Brain microvascular endothelial cell (primary cell): ENCODE measurements around the gene PLOD2.

Source experiments
- DNase-seq: peaks from one replicate; pipeline ENCODE4 v3.0.0-alpha.2; 2020
- H3K27ac ChIP-seq: fragments of 250-450 bp; sonication (Bioruptor Pico); 2 replicates; pipeline ENCODE4 v1.5.1; 2020; ENCODE audit warnings: mild to moderate bottlenecking, moderate library complexity
- H3K27me3 ChIP-seq: fragments of 250-450 bp; sonication (Bioruptor Pico); replicated peaks from 2 replicates; pipeline ENCODE4 v1.5.1; 2020; ENCODE audit warnings: mild to moderate bottlenecking
- H3K36me3 ChIP-seq: fragments of 250-450 bp; sonication (Bioruptor Pico); replicated peaks from 2 replicates; pipeline ENCODE4 v1.5.1; 2020; ENCODE audit warnings: mild to moderate bottlenecking
- H3K4me3 ChIP-seq: 2 replicates; pipeline ENCODE4 v1.5.1; 2011; ENCODE audit warnings: low read depth, mild to moderate bottlenecking, control low read depth, low read length, moderate library complexity
- in situ Hi-C: cut with HindIII; loops from 2 replicates; pipeline ENCODE4 v1.10.0; 2017; ENCODE audit warnings: low sequenced_read_pairs, low pct_ligation_motif_present
- TF ChIP-seq, protein P1 (sequence below): IDR thresholded peaks from 2 replicates; pipeline ENCODE4 v1.5.1; 2011; ENCODE audit warnings: low read depth, mild to moderate bottlenecking, moderate library complexity, low read length, control low read depth, inconsistent platforms; ENCODE audit errors: missing control alignments

The PLOD2 gene

DNA sequence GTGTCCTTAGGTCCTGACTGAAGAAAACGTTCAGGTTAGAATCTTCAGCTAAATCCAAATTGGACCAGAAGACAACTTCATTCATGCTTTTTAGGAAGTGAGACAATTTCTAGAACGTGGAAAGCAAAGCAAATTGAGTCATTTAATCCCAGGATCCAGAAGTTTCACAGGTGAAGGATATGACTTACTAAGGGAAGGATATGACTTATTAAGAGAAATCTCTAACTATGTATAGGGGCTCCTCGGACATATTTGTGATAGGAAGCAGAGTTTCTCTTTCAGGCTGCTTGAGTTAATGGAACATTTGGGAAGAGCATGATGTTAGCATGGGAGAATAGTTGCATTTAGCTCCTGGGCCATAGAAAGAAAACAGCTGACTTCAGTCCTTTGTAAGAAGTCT lies 16.1 kb upstream of the PLOD2 start:
- in situ Hi-C loops = no loop called here
- DNase-seq = no peak

DNA sequence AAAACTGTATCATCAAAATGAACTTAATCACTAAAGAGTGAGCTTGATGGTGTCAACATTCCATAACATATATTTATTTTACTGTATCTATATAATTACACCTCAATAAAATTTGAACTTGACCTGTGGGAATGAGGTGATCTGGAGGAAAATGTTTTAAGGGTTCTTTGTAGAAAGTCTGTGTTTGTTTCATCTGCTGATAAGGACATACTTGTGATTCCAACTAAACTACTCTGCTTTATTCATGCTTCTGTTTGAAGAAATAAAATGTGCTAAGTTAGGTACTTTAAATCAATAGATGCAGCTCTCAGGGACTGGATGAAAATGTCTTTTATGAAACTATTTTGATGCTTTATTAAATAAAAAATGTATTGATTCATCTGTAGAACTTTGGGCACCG lies 11.6 kb upstream of the PLOD2 start:
- Histone ChIP-seq H3K4me3 (no peak overlapping the region), H3K27ac (no peak overlapping the region), H3K27me3 (no peaks in the 10 kb centered on the region), H3K36me3 (no peaks in the 10 kb centered on the region)
- in situ Hi-C loops = no loop called here
- TF ChIP-seq, protein P1, sequence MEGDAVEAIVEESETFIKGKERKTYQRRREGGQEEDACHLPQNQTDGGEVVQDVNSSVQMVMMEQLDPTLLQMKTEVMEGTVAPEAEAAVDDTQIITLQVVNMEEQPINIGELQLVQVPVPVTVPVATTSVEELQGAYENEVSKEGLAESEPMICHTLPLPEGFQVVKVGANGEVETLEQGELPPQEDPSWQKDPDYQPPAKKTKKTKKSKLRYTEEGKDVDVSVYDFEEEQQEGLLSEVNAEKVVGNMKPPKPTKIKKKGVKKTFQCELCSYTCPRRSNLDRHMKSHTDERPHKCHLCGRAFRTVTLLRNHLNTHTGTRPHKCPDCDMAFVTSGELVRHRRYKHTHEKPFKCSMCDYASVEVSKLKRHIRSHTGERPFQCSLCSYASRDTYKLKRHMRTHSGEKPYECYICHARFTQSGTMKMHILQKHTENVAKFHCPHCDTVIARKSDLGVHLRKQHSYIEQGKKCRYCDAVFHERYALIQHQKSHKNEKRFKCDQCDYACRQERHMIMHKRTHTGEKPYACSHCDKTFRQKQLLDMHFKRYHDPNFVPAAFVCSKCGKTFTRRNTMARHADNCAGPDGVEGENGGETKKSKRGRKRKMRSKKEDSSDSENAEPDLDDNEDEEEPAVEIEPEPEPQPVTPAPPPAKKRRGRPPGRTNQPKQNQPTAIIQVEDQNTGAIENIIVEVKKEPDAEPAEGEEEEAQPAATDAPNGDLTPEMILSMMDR = no peak
- DNase-seq = no peak

More for the DNA sequence above, 16.1 kb upstream of the PLOD2 start:
- TF ChIP-seq, protein P1 = no peak
- no peak overlapping the region for H3K4me3 ChIP-seq
- H3K36me3 ChIP-seq = no peaks in the 10 kb centered on the region
- no peaks in the 10 kb centered on the region for H3K27me3 ChIP-seq
- no peak overlapping the region for H3K27ac ChIP-seq

DNA sequence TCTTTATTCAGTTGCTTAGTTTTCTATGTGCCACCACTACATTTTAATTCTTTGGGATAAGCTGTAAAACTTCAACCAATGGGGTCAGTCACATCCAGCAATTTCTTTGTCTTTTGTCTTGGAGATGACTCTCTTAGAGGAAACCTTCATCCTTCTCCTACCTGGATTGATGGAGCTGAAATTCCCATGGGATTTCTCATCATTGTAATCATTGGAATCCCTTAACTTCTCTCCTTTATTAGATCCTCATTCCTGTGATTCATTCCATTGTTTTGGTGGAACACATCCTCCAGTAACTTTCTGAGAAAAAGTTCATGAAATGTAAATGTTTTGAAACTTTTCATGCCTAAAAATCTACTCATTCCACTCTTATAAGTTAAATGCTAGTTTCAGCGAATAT lies 9.6 kb upstream of the PLOD2 start:
- DNase-seq = no peak
- no peak overlapping the region for H3K4me3 ChIP-seq
- H3K36me3 ChIP-seq = no peaks in the 10 kb centered on the region
- no peaks in the 10 kb centered on the region for H3K27me3 ChIP-seq
- in situ Hi-C loops = no loop called here
- TF ChIP-seq, protein P1 = no peak
- no peak overlapping the region for H3K27ac ChIP-seq

DNA sequence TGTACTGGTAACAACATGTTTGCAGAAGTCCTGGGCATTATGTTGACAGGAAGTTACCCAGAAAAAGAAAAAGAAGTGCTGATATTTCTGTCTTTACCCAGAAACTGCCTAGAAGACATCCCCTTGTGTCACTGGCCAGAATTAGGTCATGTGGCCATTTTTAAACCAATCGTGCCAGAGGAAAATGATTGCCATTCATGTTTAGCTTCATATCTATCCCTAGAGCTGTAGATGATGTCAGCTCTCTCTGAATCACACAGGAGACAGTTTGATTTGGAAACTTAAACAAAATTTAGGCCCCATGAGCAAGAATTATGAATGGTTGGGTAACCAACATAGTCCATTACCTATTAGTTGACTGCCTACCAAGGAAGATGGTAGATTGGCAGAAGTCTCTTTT lies 8.9 kb upstream of the PLOD2 start:
- TF ChIP-seq, protein P1 = no peak
- in situ Hi-C loops = no loop called here
- Histone ChIP-seq H3K27ac (no peak overlapping the region), H3K27me3 (no peaks in the 10 kb centered on the region), H3K36me3 (no peaks in the 10 kb centered on the region), H3K4me3 (no peak overlapping the region)
- DNase-seq = no peak

DNA sequence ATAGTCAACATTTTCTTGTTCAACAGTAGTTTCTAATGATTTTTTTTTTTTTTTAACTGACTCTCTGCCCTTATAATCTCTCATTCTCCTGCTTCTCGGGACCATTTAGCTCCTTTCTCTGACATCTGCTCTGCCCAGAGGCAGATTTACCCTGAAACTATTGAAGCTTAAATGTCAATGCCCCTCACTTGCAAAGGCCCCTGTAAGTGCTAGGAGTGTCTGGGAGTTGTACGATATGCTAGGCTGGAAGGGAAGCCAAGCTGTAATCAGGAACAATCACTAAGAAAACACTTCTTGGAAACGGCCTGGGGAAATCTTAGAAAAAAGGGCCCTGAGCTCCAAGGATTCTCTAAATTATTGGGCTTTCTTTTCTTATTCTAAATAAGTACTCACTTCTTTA lies 5.8 kb upstream of the PLOD2 start:
- peak; percentile 59 for DNase-seq
- in situ Hi-C loops = no loop called here

DNA sequence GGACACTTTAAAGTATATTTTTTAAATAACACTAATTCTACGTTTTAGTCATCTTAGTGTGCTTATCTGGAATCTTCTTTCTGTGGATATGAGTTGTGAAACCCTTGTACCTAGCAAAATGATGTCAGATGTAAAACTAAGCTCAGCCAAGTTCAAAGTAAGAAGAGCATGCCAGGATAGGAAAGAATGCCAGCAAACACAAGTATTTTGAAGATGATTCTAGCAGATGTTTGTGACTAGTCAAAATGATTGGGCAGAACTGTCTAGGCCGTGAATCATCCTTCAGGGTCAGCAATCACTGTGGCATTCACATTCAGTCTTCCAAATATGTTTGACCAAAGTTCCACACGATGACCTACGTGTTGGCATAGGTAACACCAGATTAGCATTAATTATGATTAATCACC lies 5.4 kb upstream of the PLOD2 start:
- Histone ChIP-seq H3K27me3 (no peaks in the 10 kb centered on the region), H3K4me3 (no peak overlapping the region), H3K36me3 (no peaks in the 10 kb centered on the region), H3K27ac (peak overlapping the region; percentile 91)
- in situ Hi-C loops = no loop called here
- TF ChIP-seq, protein P1 = no peak
- peak; percentile 72 for DNase-seq

More for the DNA sequence above, 5.8 kb upstream of the PLOD2 start:
- H3K4me3 ChIP-seq = no peak overlapping the region
- no peaks in the 10 kb centered on the region for H3K27me3 ChIP-seq
- H3K27ac ChIP-seq = peak overlapping the region; percentile 91
- no peaks in the 10 kb centered on the region for H3K36me3 ChIP-seq
- TF ChIP-seq, protein P1 = no peak
